IMR-90 (cell line): ENCODE results near the gene HPGDS. TPM values are rescaled to one million over a fixed set of nuclear protein-coding genes. Genes with fewer than 3 reads are reported as not detected.

Experiments used
- ATAC-seq: fragments of 200-7000 bp; cut with Tn5 transposase; 2 replicates; pipeline ENCODE4 v1.9.1; 2020; ENCODE audit warnings: low read depth, mild to moderate bottlenecking, moderate library complexity
- BruUV-seq: library from RNA; stranded (reverse); fragments of 400-500 nt; replicated peaks from 2 replicates; lab custom pipeline; 2021; lab: Mats Ljungman, UMichigan
- CTCF ChIA-PET: fragments of 300-600 bp; formaldehyde crosslinking; extraction: SDS; loops from one replicate; lab custom pipeline; 2021; ENCODE audit warnings: antibody characterized with exemption; lab: Yijun Ruan, JAX
- POLR2A ChIA-PET: fragments of 300-600 bp; sonication (Branson Sonifier 250); formaldehyde crosslinking; loops from one replicate; lab custom pipeline; 2022; ENCODE audit warnings: antibody characterized with exemption; ENCODE audit not compliant: unreplicated experiment; lab: Charles Lee
- DNase-seq: peaks from one replicate; pipeline ENCODE4 v3.0.0; 2013
- H2AFZ ChIP-seq: replicated peaks from 2 replicates; pipeline ENCODE3; 2013; ENCODE audit warnings: low read length, mild to moderate bottlenecking; ENCODE audit not compliant: poor library complexity
- H2AK5ac ChIP-seq: 2 replicates; pipeline ENCODE4 v1.6.1; 2013; ENCODE audit warnings: low read depth, low read length, inconsistent platforms
- H2AK9ac ChIP-seq: replicated peaks from 2 replicates; pipeline ENCODE3; 2013; ENCODE audit warnings: mild to moderate bottlenecking, low read depth, low read length, moderate library complexity; ENCODE audit not compliant: poor library complexity
- H2BK120ac ChIP-seq: 2 replicates; pipeline ENCODE4 v1.6.1; 2013; ENCODE audit warnings: low read depth, low read length, inconsistent platforms
- H2BK15ac ChIP-seq: 3 replicates; pipeline ENCODE4 v1.6.1; 2013; ENCODE audit warnings: low read depth, low read length, inconsistent platforms
- H2BK20ac ChIP-seq: 2 replicates; pipeline ENCODE4 v1.6.1; 2013; ENCODE audit warnings: low read depth, mild to moderate bottlenecking, inconsistent platforms, low read length, moderate library complexity
- H2BK5ac ChIP-seq: 2 replicates; pipeline ENCODE4 v1.6.1; 2013; ENCODE audit warnings: mild to moderate bottlenecking, low read depth, low read length, inconsistent platforms; ENCODE audit not compliant: poor library complexity, severe bottlenecking
- H3K14ac ChIP-seq: replicated peaks from 2 replicates; pipeline ENCODE4 v1.6.1; 2013; ENCODE audit warnings: low read depth, low read length, inconsistent platforms
- H3K18ac ChIP-seq: 2 replicates; pipeline ENCODE4 v1.6.1; 2013; ENCODE audit warnings: low read depth, low read length, control low read depth
- H3K23ac ChIP-seq: 2 replicates; pipeline ENCODE4 v1.6.1; 2013; ENCODE audit warnings: low read depth, low read length, inconsistent platforms
- H3K27ac ChIP-seq: 2 replicates; pipeline ENCODE4 v1.5.1; 2013; ENCODE audit warnings: mild to moderate bottlenecking, control low read depth, low read length; ENCODE audit not compliant: insufficient read depth
- H3K27me3 ChIP-seq: 2 replicates; pipeline ENCODE4 v1.6.1; 2013; ENCODE audit warnings: low read length; ENCODE audit not compliant: control insufficient read depth, insufficient read depth
- H3K36me3 ChIP-seq: 2 replicates; pipeline ENCODE4 v1.6.1; 2013; ENCODE audit warnings: low read length, mixed read lengths; ENCODE audit not compliant: control insufficient read depth, insufficient read depth
- H3K4ac ChIP-seq: 2 replicates; pipeline ENCODE4 v1.6.1; 2013; ENCODE audit warnings: low read depth, low read length, inconsistent platforms
- H3K4me1 ChIP-seq: 2 replicates; pipeline ENCODE4 v1.6.1; 2013; ENCODE audit warnings: low read length, mixed read lengths; ENCODE audit not compliant: control insufficient read depth, insufficient read depth
- H3K4me2 ChIP-seq: 2 replicates; pipeline ENCODE4 v1.6.1; 2013; ENCODE audit warnings: low read depth, mild to moderate bottlenecking, control low read depth, low read length, moderate library complexity
- H3K4me3 ChIP-seq: 2 replicates; pipeline ENCODE4 v1.5.1; 2013; ENCODE audit warnings: low read depth, mild to moderate bottlenecking, control low read depth, low read length, moderate library complexity; ENCODE audit not compliant: insufficient read depth
- H3K56ac ChIP-seq: 2 replicates; pipeline ENCODE4 v1.6.1; 2013; ENCODE audit warnings: low read length, inconsistent platforms; ENCODE audit not compliant: insufficient read depth; ENCODE audit errors: extremely low read depth
- H3K79me1 ChIP-seq, 2 experiments: 2 replicates each; pipeline ENCODE4 v1.6.1; 2013; ENCODE audit warnings: low read length in 2 of 2, inconsistent platforms in 1 of 2, low read depth in 1 of 2
- H3K9ac ChIP-seq: 2 replicates; pipeline ENCODE4 v1.6.1; 2013; ENCODE audit warnings: low read depth, low read length, control low read depth
- H3K9me1 ChIP-seq: 2 replicates; pipeline ENCODE4 v1.6.1; 2013; ENCODE audit warnings: low read length, inconsistent platforms; ENCODE audit not compliant: insufficient read depth
- H3K9me3 ChIP-seq: 2 replicates; pipeline ENCODE4 v1.6.1; 2013; ENCODE audit warnings: low read length; ENCODE audit not compliant: control insufficient read depth, insufficient read depth
- H4K20me1 ChIP-seq: 2 replicates; pipeline ENCODE4 v1.6.1; 2013; ENCODE audit warnings: low read length, inconsistent platforms; ENCODE audit not compliant: insufficient read depth
- H4K5ac ChIP-seq: 2 replicates; pipeline ENCODE4 v1.6.1; 2013; ENCODE audit warnings: mild to moderate bottlenecking, low read depth, low read length, control low read depth
- H4K8ac ChIP-seq, 2 experiments: 2 replicates each; pipeline ENCODE4 v1.6.1; 2013; ENCODE audit warnings: low read depth in 2 of 2, low read length in 2 of 2, control low read depth in 1 of 2, inconsistent platforms in 1 of 2
- H4K91ac ChIP-seq: 2 replicates; pipeline ENCODE4 v1.6.1; 2013; ENCODE audit warnings: low read depth, low read length, inconsistent platforms; ENCODE audit not compliant: insufficient read depth
- BHLHE40 ChIP-seq: fragments of 150-350 bp; IDR thresholded peaks from 2 replicates; pipeline ENCODE4 v1.6.1; 2016; ENCODE audit warnings: mild to moderate bottlenecking, low read depth, low read length
- CEBPB ChIP-seq: IDR thresholded peaks from 2 replicates; pipeline ENCODE4 v1.6.1; 2012; ENCODE audit warnings: low read depth, low read length, improper control_type of control experiment
- CHD1 ChIP-seq: IDR thresholded peaks from 2 replicates; pipeline ENCODE4 v1.6.1; 2012; ENCODE audit warnings: low read depth, low read length, improper control_type of control experiment
- FOS ChIP-seq: fragments of 150-350 bp; IDR thresholded peaks from 2 replicates; pipeline ENCODE4 v1.6.1; 2016; ENCODE audit warnings: low read depth, low read length
- MAFK ChIP-seq: IDR thresholded peaks from 2 replicates; pipeline ENCODE4 v1.6.1; 2012; ENCODE audit warnings: low read depth, low read length, improper control_type of control experiment
- MAZ ChIP-seq: IDR thresholded peaks from 2 replicates; pipeline ENCODE4 v1.6.1; 2012; ENCODE audit warnings: low read depth, mild to moderate bottlenecking, low read length, improper control_type of control experiment, moderate library complexity, borderline replicate concordance
- MXI1 ChIP-seq: IDR thresholded peaks from 2 replicates; pipeline ENCODE4 v1.6.1; 2012; ENCODE audit warnings: low read depth, mild to moderate bottlenecking, low read length, moderate library complexity, borderline replicate concordance
- NFE2L2 ChIP-seq: fragments of 150-350 bp; IDR thresholded peaks from 2 replicates; pipeline ENCODE4 v1.6.1; 2016; ENCODE audit warnings: low read depth, mild to moderate bottlenecking, low read length
- POLR2A ChIP-seq: IDR thresholded peaks from 2 replicates; pipeline ENCODE4 v1.6.1; 2012; ENCODE audit warnings: mild to moderate bottlenecking, low read depth, low read length
- RAD21 ChIP-seq: IDR thresholded peaks from 2 replicates; pipeline ENCODE4 v1.6.1; 2012; ENCODE audit warnings: low read length, improper control_type of control experiment
- RCOR1 ChIP-seq: IDR thresholded peaks from 2 replicates; pipeline ENCODE4 v1.6.1; 2012; ENCODE audit warnings: mild to moderate bottlenecking, low read length, improper control_type of control experiment; ENCODE audit not compliant: insufficient replicate concordance
- RFX5 ChIP-seq: IDR thresholded peaks from 2 replicates; pipeline ENCODE4 v1.8.0; 2012; ENCODE audit warnings: low read depth, mild to moderate bottlenecking, low read length, moderate library complexity
- SMC3 ChIP-seq: fragments of 150-350 bp; IDR thresholded peaks from 2 replicates; pipeline ENCODE4 v1.6.1; 2016; ENCODE audit warnings: low read depth, mild to moderate bottlenecking, antibody characterized with exemption, low read length, moderate library complexity
- USF2 ChIP-seq: fragments of 150-350 bp; IDR thresholded peaks from 2 replicates; pipeline ENCODE4 v1.6.1; 2017; ENCODE audit warnings: mild to moderate bottlenecking, antibody characterized with exemption, low read length, low read depth
- WGBS, 2 experiments: methylation state at CpG; one replicate each; pipeline versions ENCODE4 v1.1.5 to v1.1.7; 2013; ENCODE audit warnings: missing lambda C conversion rate in 2 of 2; ENCODE audit not compliant: insufficient read length in 1 of 2; ENCODE audit errors: extremely low coverage in 2 of 2; 5-methylcytosine and 5-hydroxymethylcytosine counted together
- dilution Hi-C: fragments of 300-500 bp; cut with HindIII; formaldehyde crosslinking; loops from one replicate; pipeline ENCODE4 v1.14.3; 2018; ENCODE audit warnings: low sequenced_read_pairs; ENCODE audit not compliant: unreplicated experiment
- in situ Hi-C: fragments of 300-500 bp; cut with MboI; formaldehyde crosslinking; loops from 3 replicates; pipeline ENCODE4 v1.14.3; 2019; ENCODE audit warnings: low sequenced_read_pairs, inconsistent platforms, mixed read lengths
- intact Hi-C: fragments of 100-400 bp; cut with micrococcal nuclease; formaldehyde crosslinking; loops from 2 replicates; pipeline ENCODE4 v1.10.0; 2022
- polyA plus RNA-seq, 3 experiments: library from polyadenylated mRNA; depleted of rRNA; stranded (reverse); fragments of >200 nt; gene quantifications; 2 replicates each; pipeline ENCODE4 v1.2.3, GENCODE V29; 2012; ENCODE audit warnings: low replicate concordance in 1 of 3
- total RNA-seq: library from RNA; depleted of rRNA; stranded (reverse); fragments of >200 nt; gene quantifications from 2 replicates; pipeline ENCODE4 v1.2.3, GENCODE V29; 2012
- TF ChIP-seq, protein P1 (sequence below): fragments of 150-350 bp; IDR thresholded peaks from 2 replicates; pipeline ENCODE4 v1.6.1; 2016; ENCODE audit warnings: low read depth, mild to moderate bottlenecking, low read length, moderate library complexity, borderline replicate concordance
- TF ChIP-seq, protein P2 (sequence below): conservative IDR thresholded peaks from 2 replicates; pipeline ENCODE4 v1.5.1; 2012; ENCODE audit warnings: mild to moderate bottlenecking, low read depth, low read length, improper control_type of control experiment

The HPGDS gene
- total and polyA plus RNA-seq, 2 of the 4 experiments (the other 2 are of a cell fraction), result not detected

DNA sequence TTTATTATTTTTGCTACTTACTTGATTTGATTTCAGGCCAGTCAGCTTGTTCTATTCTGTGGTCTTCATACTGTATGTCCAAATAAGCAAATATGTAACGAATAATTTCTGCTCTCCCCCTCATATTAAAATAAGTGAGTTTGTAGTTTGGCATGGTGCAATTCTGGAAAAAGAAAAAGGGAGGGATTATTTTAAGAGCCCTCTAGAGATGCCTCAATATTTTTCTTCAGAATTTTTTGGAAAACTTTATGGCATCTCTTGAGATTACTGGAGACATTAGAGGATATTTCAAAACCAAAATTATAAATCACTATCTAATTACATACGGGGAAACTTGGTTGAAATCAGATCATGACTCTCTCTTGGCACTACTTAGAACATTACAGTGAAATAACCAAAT is 8.2 kb downstream of the HPGDS start:
- CTCF ChIA-PET, result no interaction called here
- Histone ChIP-seq H4K8ac (no peak overlapping the region), H2AK5ac (no peak overlapping the region), H2AK9ac (no peak overlapping the region), H3K4ac (no peak overlapping the region), H3K4me1 (no peaks in the 10 kb centered on the region), H3K4me2 (no peak overlapping the region), H4K20me1 (no peaks in the 10 kb centered on the region), H3K14ac (no peak overlapping the region), H2AFZ (no peak overlapping the region), H4K5ac (no peak overlapping the region), H2BK15ac (no peak overlapping the region), H2BK120ac (no peak overlapping the region), H3K27me3 (peaks cover 2% of the 10 kb centered on the region), H3K27ac (no peak overlapping the region), H3K56ac (no peak overlapping the region), H2BK5ac (no peak overlapping the region), H2BK20ac (no peak overlapping the region), H3K9ac (no peak overlapping the region), H3K18ac (no peak overlapping the region), H3K23ac (no peak overlapping the region), H3K36me3 (no peaks in the 10 kb centered on the region), H3K4me3 (no peak overlapping the region), H3K79me1 (no peaks in the 10 kb centered on the region), H3K9me1 (no peaks in the 10 kb centered on the region), H4K91ac (no peak overlapping the region), H3K9me3 (no peaks in the 10 kb centered on the region)
- BruUV-seq, result no TSS peak
- DNase-seq, result no peak
- dilution Hi-C loops (no loop called here), intact Hi-C loops (no loop called here), in situ Hi-C loops (no loop called here)
- WGBS, 2 experiments, result no CpG with 5 or more reads among the region's 2 CpGs
- no peak for ATAC-seq
- POLR2A ChIA-PET, result no interaction called here
- TF ChIP-seq MAFK (no peak), MAZ (no peak), CEBPB (no peak), MXI1 (no peak), BHLHE40 (no peak), FOS (no peak), NFE2L2 (no peak), CHD1 (no peak), SMC3 (no peak), RAD21 (no peak), USF2 (no peak), RFX5 (no peak), POLR2A (no peak), RCOR1 (no peak)
- TF ChIP-seq, protein P1, sequence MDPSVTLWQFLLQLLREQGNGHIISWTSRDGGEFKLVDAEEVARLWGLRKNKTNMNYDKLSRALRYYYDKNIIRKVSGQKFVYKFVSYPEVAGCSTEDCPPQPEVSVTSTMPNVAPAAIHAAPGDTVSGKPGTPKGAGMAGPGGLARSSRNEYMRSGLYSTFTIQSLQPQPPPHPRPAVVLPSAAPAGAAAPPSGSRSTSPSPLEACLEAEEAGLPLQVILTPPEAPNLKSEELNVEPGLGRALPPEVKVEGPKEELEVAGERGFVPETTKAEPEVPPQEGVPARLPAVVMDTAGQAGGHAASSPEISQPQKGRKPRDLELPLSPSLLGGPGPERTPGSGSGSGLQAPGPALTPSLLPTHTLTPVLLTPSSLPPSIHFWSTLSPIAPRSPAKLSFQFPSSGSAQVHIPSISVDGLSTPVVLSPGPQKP, result no peak
- TF ChIP-seq, protein P2, sequence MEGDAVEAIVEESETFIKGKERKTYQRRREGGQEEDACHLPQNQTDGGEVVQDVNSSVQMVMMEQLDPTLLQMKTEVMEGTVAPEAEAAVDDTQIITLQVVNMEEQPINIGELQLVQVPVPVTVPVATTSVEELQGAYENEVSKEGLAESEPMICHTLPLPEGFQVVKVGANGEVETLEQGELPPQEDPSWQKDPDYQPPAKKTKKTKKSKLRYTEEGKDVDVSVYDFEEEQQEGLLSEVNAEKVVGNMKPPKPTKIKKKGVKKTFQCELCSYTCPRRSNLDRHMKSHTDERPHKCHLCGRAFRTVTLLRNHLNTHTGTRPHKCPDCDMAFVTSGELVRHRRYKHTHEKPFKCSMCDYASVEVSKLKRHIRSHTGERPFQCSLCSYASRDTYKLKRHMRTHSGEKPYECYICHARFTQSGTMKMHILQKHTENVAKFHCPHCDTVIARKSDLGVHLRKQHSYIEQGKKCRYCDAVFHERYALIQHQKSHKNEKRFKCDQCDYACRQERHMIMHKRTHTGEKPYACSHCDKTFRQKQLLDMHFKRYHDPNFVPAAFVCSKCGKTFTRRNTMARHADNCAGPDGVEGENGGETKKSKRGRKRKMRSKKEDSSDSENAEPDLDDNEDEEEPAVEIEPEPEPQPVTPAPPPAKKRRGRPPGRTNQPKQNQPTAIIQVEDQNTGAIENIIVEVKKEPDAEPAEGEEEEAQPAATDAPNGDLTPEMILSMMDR, result no peak
